Measurements from ENCODE around the gene ZNF595. TPM values are rescaled to one million over a fixed set of nuclear protein-coding genes. Genes with fewer than 3 reads are reported as not detected.
"Not testable (repeated sequence)": the region's sequence is repeated elsewhere in the genome, so short reads cannot be mapped to it uniquely, and the experiment has no call there.

Gene ZNF595
- total RNA-seq, 4 donors from 2014 or later: 15.3 to 31.5 (median 24.2) TPM

DNA sequence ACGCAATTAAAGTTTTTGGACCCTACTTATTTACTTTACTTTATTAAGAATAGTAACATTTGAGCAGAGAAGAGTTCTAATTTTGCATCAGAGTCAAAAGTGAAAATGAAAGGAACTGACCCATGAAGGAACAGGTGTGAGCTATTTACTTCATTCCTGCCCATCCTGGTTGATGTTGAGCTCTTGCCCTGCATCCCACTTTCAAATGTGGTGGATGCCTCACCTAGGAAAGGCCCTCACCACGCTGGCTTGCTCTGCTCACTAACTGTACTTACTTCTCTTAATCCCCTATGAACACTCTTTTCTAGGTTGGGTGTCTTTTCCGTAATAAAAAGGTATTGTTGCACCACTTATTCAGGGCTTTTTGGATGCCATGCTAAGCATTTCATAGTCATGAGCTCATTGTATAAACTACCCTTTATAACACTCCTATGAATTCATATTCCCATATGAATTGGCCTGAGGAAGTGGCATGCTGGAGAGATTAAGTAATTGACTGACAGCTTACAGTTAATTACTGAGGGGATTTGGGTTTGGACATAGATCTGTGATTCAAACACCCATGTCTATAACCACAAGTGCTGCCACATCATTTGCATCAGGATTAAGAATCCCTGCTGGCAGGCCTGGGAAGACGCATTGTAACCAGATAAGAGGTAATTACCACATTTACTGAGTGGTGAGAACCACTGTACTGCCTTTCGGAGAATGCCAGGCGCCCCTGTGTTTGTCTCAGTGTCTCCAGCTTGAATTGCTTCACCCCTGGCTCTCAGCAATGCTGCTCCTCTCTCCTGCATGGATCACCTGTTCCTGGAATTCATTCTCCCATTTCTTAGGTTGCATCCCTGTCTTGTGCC is 16.3 kb upstream of the ZNF595 start:
- not testable (repeated sequence) for H3K36me3 ChIP-seq; H3K27ac ChIP-seq; H3K9me3 ChIP-seq; H3K4me3 ChIP-seq; H3K4me1 ChIP-seq; H3K27me3 ChIP-seq; DNase-seq (ENCODE audit: low spot score in 2 of 2)
- WGBS: 81% methylated on average over 3 of the region's 6 CpGs

- H3K4me3 ChIP-seq; DNase-seq (ENCODE audit: low spot score in 2 of 2); H3K27me3 ChIP-seq; H3K4me1 ChIP-seq; H3K9me3 ChIP-seq; H3K36me3 ChIP-seq; H3K27ac ChIP-seq: not testable (repeated sequence)
Observed at GRCh38 chr4:38202-38601, 14.9 kb upstream of the ZNF595 start.

DNA sequence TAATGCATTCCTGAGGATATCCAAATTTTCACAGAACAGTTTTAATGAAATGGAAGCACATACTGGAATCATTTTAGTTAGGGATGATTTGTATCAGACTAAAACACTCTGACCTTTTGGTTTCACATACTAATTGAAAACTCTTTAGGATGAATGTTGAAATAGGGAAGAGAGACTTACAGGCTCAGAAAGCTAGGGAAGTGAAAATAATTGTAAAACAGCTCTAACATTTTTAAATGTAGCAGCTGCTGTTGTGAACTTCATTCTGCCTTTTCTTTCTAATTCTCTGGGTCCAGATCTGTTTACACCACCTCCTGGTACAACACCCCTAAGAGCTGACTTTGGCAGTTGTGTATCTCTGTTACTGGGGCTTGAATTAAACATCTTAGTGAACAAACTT is 9.7 kb upstream of the ZNF595 start:
- not testable (repeated sequence) for H3K4me3 ChIP-seq; H3K4me1 ChIP-seq; H3K27ac ChIP-seq; DNase-seq (ENCODE audit: low spot score in 2 of 2); H3K27me3 ChIP-seq; H3K9me3 ChIP-seq; H3K36me3 ChIP-seq

GRCh38 chr4:51253-51652 is 1.9 kb upstream of the ZNF595 start:
- WGBS: 84% methylated on average over 4 of the region's 4 CpGs
- H3K4me1 ChIP-seq; H3K4me3 ChIP-seq; H3K27me3 ChIP-seq; H3K27ac ChIP-seq; DNase-seq (ENCODE audit: low spot score in 2 of 2); H3K36me3 ChIP-seq; H3K9me3 ChIP-seq: not testable (repeated sequence)

- H3K36me3 ChIP-seq; H3K27me3 ChIP-seq; H3K27ac ChIP-seq; H3K4me1 ChIP-seq; DNase-seq (ENCODE audit: low spot score in 2 of 2); H3K9me3 ChIP-seq; H3K4me3 ChIP-seq: not testable (repeated sequence)
- whole genome bisulfite sequencing: 60% methylated on average over 2 of the region's 9 CpGs
Observed at GRCh38 chr4:51655-52277, 1.4 kb upstream of the ZNF595 start.

- H3K4me3 ChIP-seq: peak overlapping the region; percentile 42
- not testable (repeated sequence) for H3K36me3 ChIP-seq; H3K9me3 ChIP-seq; DNase-seq (ENCODE audit: low spot score in 2 of 2); H3K4me1 ChIP-seq; H3K27me3 ChIP-seq
- no CpG with 5 or more reads among the region's 41 CpGs for WGBS
- H3K27ac ChIP-seq: peak overlapping the region; percentile 22
Observed at GRCh38 chr4:53521-53920, 400 bp downstream of the ZNF595 start.

GRCh38 chr4:64733-65132 is 11.6 kb downstream of the ZNF595 start:
- peaks cover 11% of the 10 kb centered on the region for H3K9me3 ChIP-seq
- not testable (repeated sequence) for H3K36me3 ChIP-seq; H3K4me3 ChIP-seq; H3K27ac ChIP-seq; H3K27me3 ChIP-seq; DNase-seq (ENCODE audit: low spot score in 2 of 2); H3K4me1 ChIP-seq

- no peak overlapping the region for H3K27ac ChIP-seq
- H3K4me3 ChIP-seq: no peak overlapping the region
- H3K9me3 ChIP-seq: peaks cover 62% of the 10 kb centered on the region
- no peaks in the 10 kb centered on the region for H3K4me1 ChIP-seq
- DNase-seq (ENCODE audit: low spot score in 2 of 2): no peak
- H3K36me3 ChIP-seq: peaks cover 42% of the 10 kb centered on the region
- no peaks in the 10 kb centered on the region for H3K27me3 ChIP-seq
- 90% methylated on average over 1 of the region's 1 CpG for WGBS
- TF ChIP-seq POLR2AphosphoS5 (IDR thresholded peaks at IDR 0.05) (no peak), POLR2A (IDR thresholded peaks at IDR 0.05) (no peak), EP300 (IDR thresholded peaks at IDR 0.05) (no peak)
- TF ChIP-seq, protein P1, sequence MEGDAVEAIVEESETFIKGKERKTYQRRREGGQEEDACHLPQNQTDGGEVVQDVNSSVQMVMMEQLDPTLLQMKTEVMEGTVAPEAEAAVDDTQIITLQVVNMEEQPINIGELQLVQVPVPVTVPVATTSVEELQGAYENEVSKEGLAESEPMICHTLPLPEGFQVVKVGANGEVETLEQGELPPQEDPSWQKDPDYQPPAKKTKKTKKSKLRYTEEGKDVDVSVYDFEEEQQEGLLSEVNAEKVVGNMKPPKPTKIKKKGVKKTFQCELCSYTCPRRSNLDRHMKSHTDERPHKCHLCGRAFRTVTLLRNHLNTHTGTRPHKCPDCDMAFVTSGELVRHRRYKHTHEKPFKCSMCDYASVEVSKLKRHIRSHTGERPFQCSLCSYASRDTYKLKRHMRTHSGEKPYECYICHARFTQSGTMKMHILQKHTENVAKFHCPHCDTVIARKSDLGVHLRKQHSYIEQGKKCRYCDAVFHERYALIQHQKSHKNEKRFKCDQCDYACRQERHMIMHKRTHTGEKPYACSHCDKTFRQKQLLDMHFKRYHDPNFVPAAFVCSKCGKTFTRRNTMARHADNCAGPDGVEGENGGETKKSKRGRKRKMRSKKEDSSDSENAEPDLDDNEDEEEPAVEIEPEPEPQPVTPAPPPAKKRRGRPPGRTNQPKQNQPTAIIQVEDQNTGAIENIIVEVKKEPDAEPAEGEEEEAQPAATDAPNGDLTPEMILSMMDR (IDR thresholded peaks at IDR 0.05): no peak
Observed at GRCh38 chr4:71830-72229, 18.7 kb downstream of the ZNF595 start.

DNA sequence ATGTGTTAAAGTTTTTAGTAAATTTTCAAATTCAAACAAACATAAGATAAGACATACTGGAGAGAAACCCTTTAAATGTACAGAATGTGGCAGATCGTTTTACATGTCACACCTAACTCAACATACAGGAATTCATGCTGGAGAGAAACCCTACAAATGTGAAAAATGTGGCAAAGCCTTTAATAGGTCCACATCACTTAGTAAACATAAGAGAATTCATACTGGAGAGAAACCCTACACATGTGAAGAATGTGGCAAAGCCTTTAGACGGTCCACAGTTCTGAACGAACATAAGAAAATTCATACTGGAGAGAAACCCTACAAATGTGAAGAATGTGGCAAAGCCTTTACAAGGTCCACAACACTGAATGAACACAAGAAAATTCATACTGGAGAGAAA is 32.8 kb downstream of the ZNF595 start:
- Histone ChIP-seq H3K27ac (no peak overlapping the region), H3K36me3 (peaks cover 57% of the 10 kb centered on the region), H3K4me3 (no peak overlapping the region), H3K4me1 (no peaks in the 10 kb centered on the region), H3K9me3 (peaks cover 80% of the 10 kb centered on the region), H3K27me3 (no peaks in the 10 kb centered on the region)
- no peak for DNase-seq (ENCODE audit: low spot score in 2 of 2)
- 95% methylated on average over 3 of the region's 3 CpGs for WGBS
- TF ChIP-seq POLR2A (IDR thresholded peaks at IDR 0.05) (no peak), EP300 (IDR thresholded peaks at IDR 0.05) (no peak), POLR2AphosphoS5 (IDR thresholded peaks at IDR 0.05) (no peak)
- TF ChIP-seq, protein P1 (IDR thresholded peaks at IDR 0.05): no peak

- H3K27me3 ChIP-seq; H3K4me1 ChIP-seq; H3K27ac ChIP-seq; H3K4me3 ChIP-seq; DNase-seq (ENCODE audit: low spot score in 2 of 2): not testable (repeated sequence)
- H3K9me3 ChIP-seq: peaks cover 87% of the 10 kb centered on the region
- peaks cover 49% of the 10 kb centered on the region for H3K36me3 ChIP-seq
- WGBS: 93% methylated on average over 7 of the region's 7 CpGs
Observed at GRCh38 chr4:86559-87324, 33.6 kb downstream of the ZNF595 start.

Measured in suprapubic skin (tissue), 4 donors.